ENCODE measurements around the gene TNRC6A.
A peak's percentile ranks its signal among the peaks of the same experiment; 100 is the strongest.

TNRC6A gene

DNA sequence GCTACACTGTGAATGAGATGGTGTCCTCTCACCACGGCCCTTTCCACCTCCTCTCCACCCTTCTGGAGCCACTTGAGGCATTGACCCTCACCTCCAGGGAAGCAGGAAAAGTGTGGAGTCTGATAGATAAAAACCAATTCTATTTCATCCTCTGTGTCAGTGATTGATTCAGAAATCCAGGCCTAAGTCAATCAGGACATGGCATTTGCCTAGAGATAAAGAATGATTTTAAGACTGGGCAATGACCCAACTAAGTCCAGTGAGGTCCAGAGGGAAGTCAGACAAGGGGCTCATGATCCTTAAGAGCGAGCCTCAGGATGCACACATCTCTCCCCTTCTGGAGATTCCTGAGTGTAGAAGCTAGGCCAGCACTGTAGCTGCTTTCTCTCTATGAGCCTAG lies 41.1 kb upstream of the TNRC6A start:
- TF ChIP-seq, protein P1, sequence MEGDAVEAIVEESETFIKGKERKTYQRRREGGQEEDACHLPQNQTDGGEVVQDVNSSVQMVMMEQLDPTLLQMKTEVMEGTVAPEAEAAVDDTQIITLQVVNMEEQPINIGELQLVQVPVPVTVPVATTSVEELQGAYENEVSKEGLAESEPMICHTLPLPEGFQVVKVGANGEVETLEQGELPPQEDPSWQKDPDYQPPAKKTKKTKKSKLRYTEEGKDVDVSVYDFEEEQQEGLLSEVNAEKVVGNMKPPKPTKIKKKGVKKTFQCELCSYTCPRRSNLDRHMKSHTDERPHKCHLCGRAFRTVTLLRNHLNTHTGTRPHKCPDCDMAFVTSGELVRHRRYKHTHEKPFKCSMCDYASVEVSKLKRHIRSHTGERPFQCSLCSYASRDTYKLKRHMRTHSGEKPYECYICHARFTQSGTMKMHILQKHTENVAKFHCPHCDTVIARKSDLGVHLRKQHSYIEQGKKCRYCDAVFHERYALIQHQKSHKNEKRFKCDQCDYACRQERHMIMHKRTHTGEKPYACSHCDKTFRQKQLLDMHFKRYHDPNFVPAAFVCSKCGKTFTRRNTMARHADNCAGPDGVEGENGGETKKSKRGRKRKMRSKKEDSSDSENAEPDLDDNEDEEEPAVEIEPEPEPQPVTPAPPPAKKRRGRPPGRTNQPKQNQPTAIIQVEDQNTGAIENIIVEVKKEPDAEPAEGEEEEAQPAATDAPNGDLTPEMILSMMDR (IDR thresholded peaks at IDR 0.05; ENCODE audit: low read depth, low read length) = no peak
- no peak overlapping the region for H3K4me3 ChIP-seq (replicated peaks in 1 of 2; ENCODE audit: low read depth in 2 of 2, low read length in 2 of 2)
- no peak for DNase-seq (ENCODE audit: low read depth in 2 of 2)

- TF ChIP-seq, protein P1 (IDR thresholded peaks at IDR 0.05; ENCODE audit: low read depth, low read length) = peak; percentile 88
- H3K4me3 ChIP-seq (replicated peaks in 1 of 2; ENCODE audit: low read depth in 2 of 2, low read length in 2 of 2) = no peak overlapping the region
- peak; percentile 72 to 74 for DNase-seq (ENCODE audit: low read depth in 2 of 2)
Observed at GRCh38 chr16:24689128-24689527, 40.3 kb upstream of the TNRC6A start.

DNA sequence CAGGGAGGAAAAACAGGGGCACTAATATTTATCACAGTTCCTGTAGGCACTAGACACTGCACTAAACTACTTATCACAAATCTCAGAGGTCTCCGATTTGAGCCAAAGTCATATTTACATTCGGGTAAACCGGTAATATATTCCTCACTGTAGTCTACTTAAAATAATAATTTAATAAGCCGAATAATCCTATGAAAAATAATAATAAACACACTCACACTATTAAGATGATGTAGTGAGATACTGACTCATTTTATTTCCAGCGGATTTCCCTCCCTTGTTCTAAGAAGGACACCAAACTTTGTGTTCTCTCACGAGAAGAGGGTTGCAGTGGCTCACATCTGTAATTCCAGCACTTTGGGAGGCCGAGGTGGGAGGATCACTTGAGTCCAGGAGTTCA lies 36.6 kb upstream of the TNRC6A start:
- no peak for DNase-seq (ENCODE audit: low read depth in 2 of 2)
- TF ChIP-seq, protein P1 (IDR thresholded peaks at IDR 0.05; ENCODE audit: low read depth, low read length) = no peak
- H3K4me3 ChIP-seq (replicated peaks in 1 of 2; ENCODE audit: low read depth in 2 of 2, low read length in 2 of 2) = no peak overlapping the region

DNA sequence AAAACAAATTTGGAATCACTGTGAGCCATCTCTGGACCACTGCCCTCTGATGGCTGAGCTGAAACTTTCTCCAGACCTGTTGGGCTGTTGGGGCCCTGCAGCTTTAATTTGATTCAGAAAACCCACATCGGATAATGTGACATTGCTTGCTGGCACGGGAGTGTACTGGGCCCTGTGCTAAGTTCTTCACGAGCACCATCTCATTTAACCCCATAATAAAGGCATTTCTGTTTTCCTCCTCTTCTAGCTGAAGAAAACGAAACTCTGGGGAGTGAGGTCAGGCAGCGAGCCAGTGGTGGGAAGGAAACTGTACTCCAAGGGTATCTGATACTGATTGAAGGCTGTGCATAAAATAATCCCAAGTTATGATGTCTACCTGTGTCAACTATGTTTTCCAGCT lies 34.5 kb upstream of the TNRC6A start:
- H3K4me3 ChIP-seq (replicated peaks in 1 of 2; ENCODE audit: low read depth in 2 of 2, low read length in 2 of 2) = no peak overlapping the region
- no peak for DNase-seq (ENCODE audit: low read depth in 2 of 2)

DNA sequence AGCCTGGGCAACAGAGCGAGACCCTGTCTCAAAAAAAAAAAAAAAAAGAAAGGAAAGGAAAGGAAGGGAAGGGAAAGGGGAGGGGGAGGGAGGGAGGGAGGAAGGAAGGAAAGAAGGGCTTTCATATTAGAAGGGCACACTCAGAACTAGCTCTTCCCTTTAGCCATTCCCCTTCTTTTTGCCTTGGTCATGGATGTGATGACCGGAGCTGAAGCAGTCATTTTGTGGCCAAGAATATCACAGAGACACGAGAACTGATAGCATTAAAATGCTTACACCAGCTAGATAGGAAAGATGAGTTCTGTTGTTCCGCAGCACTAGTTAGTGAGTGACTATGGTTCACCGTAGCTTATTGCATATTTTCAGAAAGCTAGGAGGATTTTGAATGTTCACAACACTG lies 32.8 kb upstream of the TNRC6A start:
- no peak for DNase-seq (ENCODE audit: low read depth in 2 of 2)
- H3K4me3 ChIP-seq (replicated peaks in 1 of 2; ENCODE audit: low read depth in 2 of 2, low read length in 2 of 2) = no peak overlapping the region
- TF ChIP-seq, protein P1 (IDR thresholded peaks at IDR 0.05; ENCODE audit: low read depth, low read length) = no peak

More for the DNA sequence above, 34.5 kb upstream of the TNRC6A start:
- TF ChIP-seq, protein P1 (IDR thresholded peaks at IDR 0.05; ENCODE audit: low read depth, low read length) = no peak

GRCh38 chr16:24698308-24698707 lies 31.1 kb upstream of the TNRC6A start:
- H3K4me3 ChIP-seq (replicated peaks in 1 of 2; ENCODE audit: low read depth in 2 of 2, low read length in 2 of 2) = no peak overlapping the region
- TF ChIP-seq, protein P1 (IDR thresholded peaks at IDR 0.05; ENCODE audit: low read depth, low read length) = no peak
- no peak for DNase-seq (ENCODE audit: low read depth in 2 of 2)

DNA sequence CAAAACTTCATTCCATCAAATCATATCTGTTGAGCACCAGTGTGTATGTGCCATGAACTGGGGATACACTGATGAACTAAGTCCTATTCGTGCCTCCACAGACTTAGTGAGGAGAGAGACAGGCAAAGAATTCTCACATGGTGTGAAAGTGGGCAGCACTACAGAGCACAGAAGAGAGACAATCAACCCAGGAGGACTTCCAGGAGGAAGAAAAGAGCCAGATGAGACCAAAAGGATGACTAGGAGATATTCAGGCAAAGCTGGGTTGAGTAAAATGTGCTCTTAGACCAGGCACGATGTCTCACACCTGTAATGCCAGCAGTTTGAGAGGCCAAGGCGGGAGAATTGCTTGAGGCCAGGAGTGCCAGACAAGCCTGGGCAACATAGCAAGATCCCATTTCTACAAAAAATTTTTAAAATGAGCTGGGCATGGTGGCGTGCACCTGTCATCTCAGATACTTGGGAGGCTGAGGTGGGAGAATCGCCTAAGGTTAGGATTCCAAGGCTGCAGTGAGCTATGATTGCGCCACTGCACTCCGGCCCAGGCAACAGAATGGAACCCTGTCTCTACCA lies 30.2 kb upstream of the TNRC6A start:
- no peak overlapping the region for H3K4me3 ChIP-seq (replicated peaks in 1 of 2; ENCODE audit: low read depth in 2 of 2, low read length in 2 of 2)
- no peak for DNase-seq (ENCODE audit: low read depth in 2 of 2)
- TF ChIP-seq, protein P1 (IDR thresholded peaks at IDR 0.05; ENCODE audit: low read depth, low read length) = no peak
